GM18909 (cell line): Measurements from ENCODE around the gene ORMDL2.
"Not testable (repeated sequence)": the region's sequence is repeated elsewhere in the genome, so short reads cannot be mapped to it uniquely, and the experiment has no call there.

Source experiments
- ATAC-seq: cut with Tn5 transposase; IDR thresholded peaks from one replicate; pipeline ENCODE4 v1.9.1; 2021; ENCODE audit warnings: mild to moderate bottlenecking; ENCODE audit not compliant: unreplicated experiment, poor library complexity

Gene ORMDL2

DNA sequence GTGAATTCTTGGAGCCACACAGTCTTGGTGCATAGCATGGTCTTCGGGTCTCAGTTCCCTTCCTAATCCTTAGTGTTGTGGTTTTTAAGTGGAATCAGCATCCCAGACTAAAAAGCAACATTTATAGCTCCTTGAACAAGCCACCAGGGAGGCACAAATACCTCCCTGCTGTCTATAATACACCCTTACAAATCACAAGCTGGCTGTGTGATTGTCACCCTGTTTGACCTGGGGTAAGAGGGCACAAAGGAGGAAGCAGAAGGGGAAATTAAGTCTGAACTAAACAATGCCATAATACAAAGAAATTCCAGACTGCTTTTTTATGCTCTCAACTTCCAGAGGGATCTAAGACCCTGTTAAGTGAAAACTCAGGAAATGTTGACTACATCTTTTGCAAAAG, 32.6 kb downstream of the ORMDL2 start:
- ATAC-seq, result no peak

DNA sequence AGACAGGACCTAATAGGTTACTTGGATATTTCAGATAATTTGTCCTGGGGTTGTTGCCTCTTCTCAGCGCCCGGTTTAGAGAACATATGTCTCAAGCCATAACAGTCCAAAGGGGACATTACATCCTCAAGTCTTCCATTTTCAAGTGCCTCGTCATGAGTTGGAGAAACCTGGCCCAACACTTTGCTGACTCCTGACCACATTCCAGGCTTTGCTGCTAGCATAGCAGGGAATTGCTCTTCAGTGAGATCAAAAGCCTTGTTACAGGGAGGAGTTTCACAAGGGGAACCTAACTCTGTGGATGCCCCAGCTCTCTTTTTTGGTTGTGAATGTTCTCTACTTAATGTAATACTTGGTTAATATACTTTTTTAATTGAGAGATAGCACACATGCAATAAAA, 33.1 kb downstream of the ORMDL2 start:
- ATAC-seq, result no peak

- ATAC-seq, result no peak
Measured at GRCh38 chr12:55852740-55853139, 34.9 kb downstream of the ORMDL2 start.

- no peak for ATAC-seq
Measured at GRCh38 chr12:55861396-55861795, 43.6 kb downstream of the ORMDL2 start.

DNA sequence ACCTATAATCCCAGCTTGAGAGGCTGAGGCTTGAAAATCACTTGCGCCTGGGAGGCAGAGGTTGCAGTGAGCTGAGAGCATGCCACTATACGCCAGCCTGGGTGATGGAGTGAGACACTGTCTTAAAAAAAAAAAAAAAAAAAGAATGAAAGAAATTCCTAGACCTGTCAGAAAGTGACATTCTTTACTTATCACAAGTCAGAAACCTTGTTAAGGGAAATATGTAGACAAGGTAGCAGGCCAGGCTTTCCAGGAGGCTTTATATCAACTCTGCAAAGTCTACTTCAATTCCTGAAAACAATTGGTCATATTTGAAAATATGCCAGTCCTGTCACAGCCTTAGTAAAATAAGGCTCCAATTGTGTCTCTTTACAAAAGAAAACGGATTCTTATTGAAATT, 44.0 kb downstream of the ORMDL2 start:
- no peak for ATAC-seq

DNA sequence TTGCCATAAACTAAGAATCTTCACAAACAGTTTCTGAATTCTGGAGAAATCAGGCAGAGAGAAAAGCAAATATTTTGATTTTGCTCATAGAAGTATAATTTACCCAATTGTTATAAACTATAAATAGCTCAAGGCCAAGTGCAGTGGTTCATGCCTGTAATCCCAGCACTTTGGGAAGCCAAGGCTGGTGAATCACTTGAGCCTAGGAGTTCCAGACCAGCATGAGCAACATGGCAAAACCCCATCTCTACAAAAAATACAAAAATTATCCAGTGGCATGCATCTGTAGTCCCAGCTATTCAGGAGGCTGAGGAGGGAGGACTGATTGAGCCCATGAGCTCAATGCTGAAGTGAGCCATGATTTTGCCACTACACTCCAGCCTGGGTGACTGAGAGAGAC, 44.4 kb downstream of the ORMDL2 start:
- ATAC-seq, result no peak

- ATAC-seq, result not testable (repeated sequence)
Measured at GRCh38 chr12:55862931-55863330, 45.1 kb downstream of the ORMDL2 start.

GRCh38 chr12:55865327-55865726, 47.5 kb downstream of the ORMDL2 start:
- no peak for ATAC-seq

GRCh38 chr12:55866454-55867004, 48.7 kb downstream of the ORMDL2 start:
- ATAC-seq, result not testable (repeated sequence)
